NCI-H774 (cell line): ENCODE results near the gene ZBTB7B.

ENCODE experiments used
- DNase-seq: peaks from one replicate; lab custom pipeline; 2025; lab: John Stamatoyannopoulos, UW

The ZBTB7B gene

DNA sequence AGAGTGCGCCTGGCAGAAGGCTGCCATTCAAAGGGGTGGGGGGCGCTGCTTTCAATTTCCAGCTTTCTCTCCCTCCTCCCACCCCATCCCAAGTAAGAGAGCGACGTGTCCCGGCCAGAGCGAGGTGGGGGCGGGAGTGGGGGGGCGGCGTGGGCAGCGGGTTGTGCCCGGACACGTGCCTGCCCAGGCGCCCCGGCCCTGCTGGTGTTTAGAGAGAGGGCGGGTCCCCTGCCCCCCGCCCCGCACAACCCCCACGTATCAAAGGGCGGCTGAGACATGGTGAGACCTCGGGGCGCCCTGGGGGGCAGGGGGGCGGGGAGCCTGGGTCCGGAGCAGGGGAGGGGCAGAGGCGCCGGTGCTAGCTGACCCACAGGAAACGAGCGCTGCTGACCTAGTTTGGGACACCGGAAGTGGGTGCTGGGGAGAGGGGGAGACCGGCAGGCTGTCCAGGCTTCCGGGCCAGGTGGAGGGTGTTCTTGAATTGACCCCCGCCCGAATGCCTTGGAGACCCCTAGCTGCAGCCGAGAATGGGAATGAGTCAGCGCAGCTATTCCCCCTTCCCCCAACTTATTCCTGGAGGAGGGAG lies 1.3 kb downstream of the ZBTB7B start:
- DNase-seq: peak; percentile 36

DNA sequence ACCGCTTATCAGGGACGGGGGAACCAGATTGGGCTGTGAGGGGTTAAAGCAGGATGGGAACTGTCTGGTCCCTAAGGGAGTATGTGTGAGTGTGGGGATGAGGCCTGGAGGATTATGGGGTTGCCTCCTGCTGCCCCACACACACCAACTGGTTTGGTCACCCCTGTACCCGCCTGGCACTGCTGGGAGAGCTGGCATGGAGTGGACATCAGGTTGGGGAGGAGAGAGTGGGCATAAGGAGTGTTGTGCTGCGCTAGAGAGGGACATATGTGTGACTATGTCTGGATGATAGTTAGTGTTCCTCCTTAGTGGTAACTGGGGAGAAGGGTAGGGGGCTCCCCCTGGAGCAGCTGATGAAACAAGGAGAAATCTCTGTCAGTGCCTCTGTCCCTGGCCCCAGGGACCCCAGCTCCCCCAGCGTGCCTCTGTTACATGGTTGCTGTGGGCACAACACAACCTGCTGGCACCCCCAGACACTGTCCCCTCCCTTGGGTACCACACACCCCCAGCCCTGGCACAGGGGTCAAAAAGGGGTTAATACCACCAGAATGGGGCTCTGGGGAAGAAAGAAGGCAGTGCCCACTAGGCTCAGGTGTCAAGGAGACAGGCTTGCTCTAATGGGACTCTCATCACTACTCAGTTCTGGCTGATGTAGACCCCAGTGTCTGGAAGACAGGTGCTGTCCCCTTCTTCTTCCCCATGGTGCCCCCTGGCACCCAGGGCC lies 1.9 kb downstream of the ZBTB7B start:
- no peak for DNase-seq

- no peak for DNase-seq
Measured at GRCh38 chr1:155005076-155006011, 2.7 kb downstream of the ZBTB7B start.

DNA sequence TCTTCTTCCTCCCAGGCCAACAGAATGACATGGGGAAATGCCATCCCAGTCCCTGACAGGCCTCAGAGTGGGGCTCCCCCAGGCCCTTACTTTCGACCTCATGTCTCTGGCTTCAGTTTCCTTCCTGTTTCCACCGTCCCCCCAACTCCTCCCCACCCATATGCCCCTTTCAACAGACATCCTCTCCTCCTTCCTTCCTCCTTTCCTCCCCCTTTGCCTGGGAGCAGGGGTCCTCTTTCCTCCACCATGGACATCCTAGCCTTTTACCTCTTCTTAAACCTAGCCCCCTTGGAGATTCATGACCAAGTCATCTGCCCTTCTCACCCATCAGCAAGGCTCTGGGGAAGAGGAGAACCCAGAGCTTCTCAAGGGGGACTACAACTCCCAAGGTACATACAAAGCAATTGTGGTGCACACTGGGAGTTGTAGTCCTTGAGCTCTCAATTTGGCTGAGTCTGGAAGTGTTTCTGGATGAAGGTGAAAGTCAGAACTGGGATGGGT lies 4.0 kb downstream of the ZBTB7B start:
- DNase-seq: no peak

- DNase-seq: no peak
Measured at GRCh38 chr1:155007251-155007828, 4.7 kb downstream of the ZBTB7B start.

DNA sequence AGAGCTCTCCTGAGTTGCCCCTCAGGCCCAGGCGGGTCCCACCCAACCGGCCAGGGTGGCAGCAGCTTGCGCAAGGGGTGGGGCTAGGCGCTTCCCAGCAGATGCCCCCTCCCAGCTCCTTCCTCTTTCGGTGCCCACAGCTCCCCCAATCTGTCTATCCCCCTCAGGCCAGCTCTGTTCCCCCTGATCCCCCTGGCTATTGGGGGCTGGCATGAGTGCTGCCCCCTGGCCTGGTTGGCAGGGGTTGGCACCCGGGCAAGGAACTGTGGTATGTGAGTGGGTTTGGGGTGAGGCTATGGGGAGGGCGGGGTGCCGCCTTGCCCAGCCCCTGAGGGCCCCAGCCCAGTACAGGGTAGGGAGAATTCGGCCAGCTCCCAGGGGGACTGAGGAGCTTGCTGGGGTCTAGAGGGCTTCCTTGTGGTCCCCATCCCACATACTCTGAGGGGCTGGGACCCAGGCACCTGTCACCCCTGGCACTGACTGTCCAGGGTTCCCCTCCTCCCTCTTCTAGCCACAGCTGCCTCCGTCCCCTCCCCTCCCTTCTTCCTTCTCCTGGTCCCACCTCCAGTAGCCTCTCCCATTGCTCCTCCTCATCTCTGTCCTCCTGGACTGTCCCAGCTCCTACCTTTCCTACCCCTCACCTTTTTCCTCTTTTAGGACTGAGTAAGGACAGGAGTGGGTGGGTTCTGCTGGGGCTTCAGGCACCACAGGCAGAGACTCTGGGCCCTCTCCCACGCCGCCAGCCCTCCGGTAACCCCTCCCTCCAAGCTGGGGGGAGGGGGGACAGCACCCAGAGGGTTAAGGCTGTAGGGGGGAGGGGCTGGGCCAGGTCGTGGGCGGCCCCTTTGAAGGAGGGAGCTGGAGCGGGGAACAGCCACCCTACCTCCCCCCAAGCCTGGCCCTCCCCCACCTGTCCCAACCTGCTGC lies 5.7 kb downstream of the ZBTB7B start:
- no peak for DNase-seq

DNA sequence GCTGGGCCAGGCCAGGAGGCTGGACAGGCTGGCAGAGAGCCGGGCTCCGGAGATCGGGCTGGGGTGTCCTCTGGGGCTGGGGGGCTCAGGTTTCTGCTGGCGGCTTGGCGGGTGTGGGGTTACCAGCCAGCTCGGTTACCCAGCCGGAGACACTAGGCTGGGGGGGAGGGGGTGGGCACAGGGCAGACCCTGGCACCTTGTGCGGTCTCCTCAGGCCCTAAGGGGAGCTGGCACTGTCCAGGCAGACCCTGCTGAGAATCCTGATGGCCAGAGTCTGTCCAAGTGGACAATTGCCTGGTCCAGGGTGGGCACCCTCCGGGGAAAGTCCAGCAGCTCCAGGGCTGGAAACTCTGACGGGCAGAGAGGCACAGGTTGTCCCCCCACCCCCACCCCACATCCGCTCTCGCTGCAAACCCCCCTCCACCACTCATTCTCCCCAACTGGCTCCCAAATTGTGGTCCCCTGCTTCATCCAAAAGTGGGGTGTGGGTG lies 6.7 kb downstream of the ZBTB7B start:
- DNase-seq: no peak

- DNase-seq: no peak
Measured at GRCh38 chr1:155009742-155010141, 7.1 kb downstream of the ZBTB7B start.

DNA sequence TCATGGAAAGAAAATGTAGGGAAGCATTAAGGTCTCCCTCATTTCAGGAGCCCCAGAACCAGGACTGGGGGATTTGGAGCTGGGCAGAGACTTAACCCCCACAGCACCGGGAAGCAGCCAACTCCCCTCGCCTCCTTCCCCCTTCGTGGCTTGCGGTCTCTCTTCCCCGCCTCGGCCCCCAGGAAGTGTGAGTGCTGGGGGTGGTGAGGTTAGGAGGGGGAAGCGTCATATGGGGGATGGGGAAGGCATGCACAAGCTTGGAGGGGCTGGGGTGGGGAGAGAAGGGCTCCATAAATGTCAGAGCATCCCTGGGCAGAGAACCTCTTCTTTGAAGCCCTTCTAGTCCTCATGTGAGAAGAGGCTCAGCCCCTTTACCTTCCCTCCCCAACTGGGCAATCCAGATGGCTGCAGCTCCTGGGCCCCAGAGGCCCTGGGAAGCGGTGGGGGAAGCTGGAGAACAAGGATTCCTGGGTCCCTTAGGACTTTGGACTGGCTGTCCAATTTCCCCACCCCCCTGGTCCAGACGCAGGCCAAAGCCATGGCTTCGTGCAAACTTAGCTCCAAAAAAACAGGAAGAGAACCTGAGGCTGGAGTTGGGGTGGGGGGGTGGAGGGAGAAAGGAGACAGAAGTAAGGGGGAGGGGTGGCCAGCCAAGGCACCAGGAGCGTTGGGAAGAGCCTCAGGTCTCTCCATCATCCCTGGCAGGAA lies 7.8 kb downstream of the ZBTB7B start:
- DNase-seq: no peak

GRCh38 chr1:155011004-155011416 lies 8.4 kb downstream of the ZBTB7B start:
- no peak for DNase-seq

DNA sequence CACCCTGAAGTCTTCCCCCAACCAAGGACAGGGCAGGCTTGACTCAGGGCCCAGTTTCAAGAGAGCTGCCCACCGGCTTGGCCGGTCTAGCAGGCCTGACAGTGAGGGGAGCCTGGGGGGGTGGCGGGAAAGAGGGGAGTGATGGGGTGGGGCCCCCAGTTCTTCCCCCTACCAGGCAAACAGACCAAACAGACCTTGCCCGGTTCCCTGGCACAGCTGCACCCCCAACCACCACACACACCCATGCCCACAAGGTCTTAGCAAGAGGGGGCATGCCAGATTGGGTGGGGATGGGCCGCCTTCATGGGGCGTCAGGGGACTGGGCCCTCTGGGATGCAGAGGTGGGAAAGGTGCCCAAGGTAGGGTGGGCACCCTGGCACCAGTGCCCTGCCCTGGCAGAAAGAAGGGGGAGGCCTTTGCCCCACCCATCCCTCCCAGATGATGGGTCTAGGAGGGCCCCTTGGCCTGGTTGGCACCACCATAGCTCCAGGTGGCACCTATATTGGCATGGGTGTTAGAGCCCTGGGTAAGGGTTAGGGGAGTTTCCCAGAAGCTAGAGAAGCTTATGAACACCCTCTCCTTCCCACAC lies 8.9 kb downstream of the ZBTB7B start:
- no peak for DNase-seq

- DNase-seq: peak; percentile 62
Measured at GRCh38 chr1:155012026-155012546, 9.5 kb downstream of the ZBTB7B start.

DNA sequence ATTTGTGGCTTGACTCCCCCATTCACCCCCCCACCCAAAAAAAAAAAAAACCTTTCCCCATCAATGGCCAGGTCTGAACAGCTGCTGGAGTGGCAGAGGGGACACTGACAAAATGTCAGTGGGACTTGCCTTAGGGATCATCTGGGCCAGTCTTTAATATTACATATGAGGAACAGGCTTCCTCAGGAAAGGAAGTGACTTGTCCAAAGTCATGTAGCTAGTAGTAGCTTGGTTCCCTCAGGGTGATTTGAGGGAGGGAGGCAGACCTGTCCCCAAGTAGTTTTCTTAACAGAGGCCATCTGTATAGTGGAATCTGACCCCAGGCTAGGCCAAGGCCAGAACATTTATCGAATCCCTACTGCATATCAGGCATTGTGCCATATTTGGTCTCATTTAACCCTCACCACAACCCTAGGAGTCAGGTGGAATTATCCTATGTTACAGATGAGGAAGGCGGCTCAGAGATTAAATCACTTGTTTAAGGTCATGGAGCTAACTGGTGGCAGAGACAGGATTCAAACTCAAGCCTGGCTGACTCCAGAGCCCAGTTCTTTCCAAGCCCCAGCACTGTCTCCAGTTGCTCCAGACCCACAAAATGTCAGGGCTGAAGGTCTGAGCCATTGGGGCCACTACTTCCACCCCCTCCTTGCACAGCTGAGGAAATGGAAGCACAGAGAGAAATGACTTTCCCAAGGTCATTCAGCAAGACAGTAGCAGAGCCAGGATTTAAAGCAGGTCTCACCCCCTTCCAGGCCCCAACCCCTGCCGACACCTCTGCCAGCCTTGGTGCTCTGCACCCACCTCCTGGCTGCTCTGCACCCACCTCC lies 10.4 kb downstream of the ZBTB7B start:
- no peak for DNase-seq

GRCh38 chr1:155013632-155014031 lies 11.0 kb downstream of the ZBTB7B start:
- DNase-seq: no peak

DNA sequence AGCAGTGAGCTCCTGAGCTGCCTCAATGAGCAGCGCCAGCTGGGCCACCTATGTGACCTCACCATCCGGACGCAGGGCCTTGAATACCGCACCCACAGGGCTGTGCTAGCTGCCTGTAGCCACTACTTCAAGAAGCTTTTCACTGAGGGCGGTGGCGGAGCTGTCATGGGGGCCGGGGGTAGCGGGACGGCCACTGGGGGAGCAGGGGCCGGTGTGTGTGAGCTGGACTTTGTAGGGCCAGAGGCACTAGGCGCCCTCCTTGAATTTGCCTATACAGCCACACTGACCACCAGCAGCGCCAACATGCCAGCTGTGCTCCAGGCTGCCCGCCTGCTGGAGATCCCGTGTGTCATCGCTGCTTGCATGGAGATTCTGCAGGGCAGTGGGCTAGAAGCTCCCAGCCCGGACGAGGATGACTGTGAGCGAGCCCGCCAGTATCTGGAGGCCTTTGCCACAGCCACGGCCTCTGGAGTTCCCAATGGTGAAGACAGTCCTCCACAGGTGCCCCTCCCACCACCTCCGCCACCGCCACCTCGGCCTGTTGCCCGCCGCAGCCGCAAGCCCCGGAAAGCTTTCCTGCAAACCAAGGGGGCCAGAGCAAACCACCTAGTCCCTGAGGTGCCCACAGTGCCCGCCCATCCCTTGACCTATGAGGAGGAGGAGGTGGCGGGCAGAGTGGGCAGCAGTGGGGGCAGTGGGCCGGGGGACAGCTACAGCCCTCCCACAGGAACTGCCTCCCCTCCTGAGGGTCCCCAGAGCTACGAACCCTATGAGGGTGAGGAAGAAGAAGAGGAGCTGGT lies 12.3 kb downstream of the ZBTB7B start:
- DNase-seq: no peak

DNA sequence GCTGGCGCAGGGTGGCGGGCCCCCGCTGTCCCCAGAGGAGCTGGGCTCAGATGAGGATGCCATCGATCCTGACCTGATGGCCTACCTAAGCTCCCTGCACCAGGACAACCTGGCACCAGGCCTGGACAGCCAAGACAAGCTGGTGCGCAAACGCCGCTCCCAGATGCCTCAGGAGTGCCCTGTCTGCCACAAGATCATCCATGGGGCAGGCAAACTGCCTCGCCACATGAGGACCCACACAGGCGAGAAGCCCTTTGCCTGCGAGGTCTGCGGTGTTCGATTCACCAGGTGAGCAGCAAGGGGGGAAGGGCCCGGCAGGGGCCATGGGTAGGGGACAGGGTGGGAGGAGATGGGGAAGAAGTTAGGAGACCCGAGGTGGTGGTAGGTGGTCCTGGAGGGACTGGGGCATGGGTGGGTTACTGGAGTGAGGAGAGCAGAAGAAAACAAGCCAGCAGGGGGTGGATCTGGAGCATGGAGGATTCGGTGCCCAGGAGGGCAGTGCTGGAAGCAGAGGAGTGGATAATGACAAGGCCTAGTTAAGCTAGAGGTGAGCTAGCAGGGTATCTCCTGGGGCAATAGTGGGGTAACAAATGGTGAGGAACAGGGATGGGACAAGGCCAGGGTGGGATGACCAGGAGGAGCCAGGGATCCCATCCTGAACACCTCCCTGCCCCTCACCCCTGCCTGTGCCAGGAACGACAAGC lies 13.1 kb downstream of the ZBTB7B start:
- DNase-seq: no peak

DNA sequence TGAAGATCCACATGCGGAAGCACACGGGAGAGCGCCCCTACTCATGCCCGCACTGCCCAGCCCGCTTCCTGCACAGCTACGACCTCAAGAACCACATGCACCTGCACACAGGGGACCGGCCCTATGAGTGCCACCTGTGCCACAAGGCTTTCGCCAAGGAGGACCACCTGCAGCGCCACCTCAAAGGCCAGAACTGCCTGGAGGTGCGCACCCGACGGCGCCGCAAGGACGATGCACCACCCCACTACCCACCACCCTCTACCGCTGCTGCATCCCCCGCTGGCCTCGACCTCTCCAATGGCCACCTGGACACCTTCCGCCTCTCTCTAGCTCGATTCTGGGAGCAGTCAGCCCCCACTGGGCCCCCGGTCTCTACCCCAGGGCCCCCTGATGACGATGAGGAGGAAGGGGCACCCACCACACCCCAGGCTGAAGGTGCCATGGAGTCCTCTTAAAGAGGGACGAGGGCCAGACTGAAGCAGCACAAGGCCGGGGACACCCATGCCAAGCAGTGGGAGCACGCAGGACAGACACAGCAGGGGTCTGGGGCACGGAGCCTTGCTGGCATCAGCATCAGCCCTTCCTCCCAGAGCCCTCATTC lies 13.7 kb downstream of the ZBTB7B start:
- no peak for DNase-seq
